CD14-positive monocyte (primary cell): ENCODE data around the gene TFIP11. TPM values are rescaled to one million over a fixed set of nuclear protein-coding genes. Genes with fewer than 3 reads are reported as not detected.
A peak's percentile ranks its signal among the peaks of the same experiment; 100 is the strongest.

ENCODE experiments used
- DNase-seq, 3 donors: peaks; one replicate each; pipeline ENCODE4 v3.0.0-alpha.2; 2011 to 2022
- H2AFZ ChIP-seq: 2 replicates; pipeline ENCODE4 v1.6.0; 2012; ENCODE audit warnings: mild to moderate bottlenecking, low read depth, low read length, inconsistent platforms; ENCODE audit not compliant: insufficient read depth, poor library complexity, severe bottlenecking
- H3K27ac ChIP-seq, 2 donors: 1 replicate in 1 of 2; 2 replicates in 1 of 2; pipeline ENCODE4 v1.5.1; 2012 to 2013; ENCODE audit warnings: low read length in 2 of 2, control low read depth in 1 of 2, inconsistent platforms in 1 of 2, low read depth in 1 of 2, mild to moderate bottlenecking in 1 of 2
- H3K27me3 ChIP-seq, 2 donors: one replicate each; pipeline versions ENCODE4 v1.6.0 to v1.6.1; 2011 to 2013; ENCODE audit warnings: low read length in 2 of 2; ENCODE audit not compliant: control insufficient read depth in 2 of 2, insufficient read depth in 2 of 2
- H3K36me3 ChIP-seq, 2 donors: replicated peaks in 1 of 2; 1 replicate in 1 of 2; 2 replicates in 1 of 2; pipeline versions ENCODE4 v1.5.1 to v1.6.1; 2012 to 2013; ENCODE audit warnings: low read length in 2 of 2, control low read depth in 1 of 2, inconsistent platforms in 1 of 2, mild to moderate bottlenecking in 1 of 2; ENCODE audit not compliant: insufficient read depth in 2 of 2, control insufficient read depth in 1 of 2
- H3K4me1 ChIP-seq, 2 donors: 1 replicate in 1 of 2; 2 replicates in 1 of 2; pipeline versions ENCODE4 v1.5.1 to v1.6.1; 2012 to 2013; ENCODE audit warnings: low read length in 2 of 2, control low read depth in 1 of 2, inconsistent platforms in 1 of 2, mild to moderate bottlenecking in 1 of 2, moderate library complexity in 1 of 2; ENCODE audit not compliant: insufficient read depth in 2 of 2, control insufficient read depth in 1 of 2
- H3K4me2 ChIP-seq: replicated peaks from 2 replicates; pipeline ENCODE3; 2012; ENCODE audit warnings: low read length, moderate library complexity, mild to moderate bottlenecking; ENCODE audit not compliant: poor library complexity, severe bottlenecking; ENCODE audit errors: extremely low read depth
- H3K4me3 ChIP-seq, 3 experiments: fragments of 200-600 bp in 1 of 3; sonication (generic) in 1 of 3; replicated peaks in 1 of 3; 1 replicate in 2 of 3; 2 replicates in 1 of 3; pipeline ENCODE4 v1.5.1; 2011 to 2013; ENCODE audit warnings: low read length in 3 of 3, mild to moderate bottlenecking in 3 of 3, control low read depth in 2 of 3, low read depth in 2 of 3, inconsistent platforms in 1 of 3, moderate library complexity in 1 of 3
- H3K79me2 ChIP-seq: 2 replicates; pipeline ENCODE4 v1.6.0; 2012; ENCODE audit warnings: mild to moderate bottlenecking, control low read depth, inconsistent platforms, low read length, moderate library complexity; ENCODE audit not compliant: insufficient read depth
- H3K9ac ChIP-seq: 2 replicates; pipeline ENCODE4 v1.6.0; 2017; ENCODE audit warnings: low read length, mild to moderate bottlenecking; ENCODE audit not compliant: insufficient read depth, poor library complexity, severe bottlenecking
- H3K9me3 ChIP-seq, 2 donors: replicated peaks in 1 of 2; 1 replicate in 1 of 2; 2 replicates in 1 of 2; pipeline versions ENCODE4 v1.5.1 to v1.6.1; 2012 to 2013; ENCODE audit warnings: low read length in 2 of 2, control low read depth in 1 of 2; ENCODE audit not compliant: control insufficient read depth in 1 of 2, insufficient read depth in 1 of 2
- H4K20me1 ChIP-seq: 2 replicates; pipeline ENCODE4 v1.6.0; 2012; ENCODE audit warnings: mild to moderate bottlenecking, low read length, control low read depth, moderate library complexity; ENCODE audit not compliant: insufficient read depth
- H3K27ac Mint-ChIP-seq, 7 donors: one replicate each; pipeline ENCODE4 v1.8.0; 2020; ENCODE audit warnings: mild to moderate bottlenecking in 7 of 7, mixed read lengths in 7 of 7, moderate library complexity in 6 of 7, inconsistent platforms in 2 of 7
- H3K27me3 Mint-ChIP-seq, 3 donors: one replicate each; pipeline ENCODE4 v1.8.0; 2021 to 2022; ENCODE audit warnings: low read depth in 3 of 3, mild to moderate bottlenecking in 3 of 3, mixed read lengths in 3 of 3, moderate library complexity in 3 of 3, inconsistent platforms in 1 of 3
- H3K36me3 Mint-ChIP-seq, 2 donors: one replicate each; pipeline ENCODE4 v1.8.0; 2020; ENCODE audit warnings: mixed read lengths in 2 of 2, inconsistent platforms in 1 of 2, mild to moderate bottlenecking in 1 of 2
- H3K4me1 Mint-ChIP-seq: one replicate; pipeline ENCODE4 v1.8.0; 2020; ENCODE audit warnings: mild to moderate bottlenecking, mixed read lengths
- H3K4me3 Mint-ChIP-seq, 2 donors: one replicate each; pipeline ENCODE4 v1.8.0; 2020; ENCODE audit warnings: mild to moderate bottlenecking in 2 of 2, mixed read lengths in 2 of 2, moderate library complexity in 1 of 2
- H3K9me3 Mint-ChIP-seq, 7 donors: one replicate each; pipeline ENCODE4 v1.8.0; 2020 to 2022; ENCODE audit warnings: mixed read lengths in 7 of 7, mild to moderate bottlenecking in 6 of 7, moderate library complexity in 6 of 7, inconsistent platforms in 2 of 7
- CTCF ChIP-seq: fragments of 200-600 bp; IDR thresholded peaks from one replicate; pipeline ENCODE4 v1.8.0; 2022; ENCODE audit warnings: antibody characterized with exemption, mild to moderate bottlenecking
- WGBS: methylation state at CpG from one replicate; pipeline ENCODE4 v1.1.5; 2013; ENCODE audit warnings: missing lambda C conversion rate; ENCODE audit not compliant: insufficient coverage; 5-methylcytosine and 5-hydroxymethylcytosine counted together
- intact Hi-C, 2 donors: fragments of 100-400 bp; cut with micrococcal nuclease; formaldehyde crosslinking; loops; one replicate each; pipeline versions ENCODE4 v1.15.0 to v1.15.1; 2023
- polyA plus RNA-seq, 3 donors: library from polyadenylated mRNA; depleted of rRNA in 1 of 3; unstranded in 2 of 3; stranded (reverse) in 1 of 3; fragments of 300-500 nt in 2 of 3; fragments of >200 nt in 1 of 3; fragmentation: Illumina TruSeq in 2 of 3; gene quantifications; 1 replicate in 2 of 3; 2 replicates in 1 of 3; pipeline ENCODE4 v1.2.3, GENCODE V29; 2012 to 2021

The TFIP11 gene
- polyA plus RNA-seq, 3 donors = 10.1 to 25.5 (median 19.8) TPM

- WGBS = no CpG with 5 or more reads among the region's 4 CpGs
- H2AFZ ChIP-seq = no peak overlapping the region
- no peaks in the 10 kb centered on the region for H3K27me3 Mint-ChIP-seq
- H3K36me3 ChIP-seq = peaks cover 34 to 53% of the 10 kb centered on the region in 2 donors
- H3K27ac ChIP-seq = no peak overlapping the region
- H3K9me3 Mint-ChIP-seq = no peaks in the 10 kb centered on the region
- H3K4me2 ChIP-seq = no peak overlapping the region
- H3K4me1 Mint-ChIP-seq = no peaks in the 10 kb centered on the region
- H3K27me3 ChIP-seq = no peaks in the 10 kb centered on the region
- no peaks in the 10 kb centered on the region for H4K20me1 ChIP-seq
- TF ChIP-seq CTCF = no peak
- H3K4me3 ChIP-seq = no peak overlapping the region
- no peak overlapping the region for H3K4me3 Mint-ChIP-seq
- H3K79me2 ChIP-seq = no peaks in the 10 kb centered on the region
- H3K36me3 Mint-ChIP-seq = peaks cover 43 to 49% of the 10 kb centered on the region in 2 donors
- H3K27ac Mint-ChIP-seq = peak overlapping the region in 1 of 7 donors; percentile 20
- intact Hi-C loops = no loop called here
- no peak overlapping the region for H3K9ac ChIP-seq
- DNase-seq = no peak
- H3K9me3 ChIP-seq = no peaks in the 10 kb centered on the region
- H3K4me1 ChIP-seq = no peaks in the 10 kb centered on the region
These were observed 10.3 kb upstream of the TFIP11 start for GRCh38 chr22:26522592-26522991.

- Mint-ChIP-seq H3K9me3 (no peaks in the 10 kb centered on the region), H3K36me3 (peaks cover 38 to 43% of the 10 kb centered on the region in 2 donors), H3K27me3 (no peaks in the 10 kb centered on the region), H3K4me3 (no peak overlapping the region), H3K4me1 (no peaks in the 10 kb centered on the region), H3K27ac (no peak overlapping the region)
- no peaks in the 10 kb centered on the region for H4K20me1 ChIP-seq
- H3K27me3 ChIP-seq = no peaks in the 10 kb centered on the region
- H3K79me2 ChIP-seq = no peaks in the 10 kb centered on the region
- no peak overlapping the region for H2AFZ ChIP-seq
- intact Hi-C loops = no loop called here
- H3K27ac ChIP-seq = no peak overlapping the region
- H3K4me2 ChIP-seq = no peak overlapping the region
- no peaks in the 10 kb centered on the region for H3K9me3 ChIP-seq
- no peaks in the 10 kb centered on the region for H3K4me1 ChIP-seq
- no CpG with 5 or more reads among the region's 2 CpGs for WGBS
- peaks cover 28 to 48% of the 10 kb centered on the region in 2 donors for H3K36me3 ChIP-seq
- DNase-seq = no peak
- H3K9ac ChIP-seq = no peak overlapping the region
- no peak for TF ChIP-seq CTCF
- no peak overlapping the region for H3K4me3 ChIP-seq
These were observed 9.7 kb upstream of the TFIP11 start for GRCh38 chr22:26522012-26522411.
